Kidney tubule cell (primary cell): ENCODE data around the gene IL19.
A peak's percentile ranks its signal among the peaks of the same experiment; 100 is the strongest.

Experiments
- DNase-seq: peaks from one replicate; pipeline ENCODE4 v3.0.0-alpha.2; 2018; ENCODE audit warnings: low spot score

Gene IL19

GRCh38 chr1:206800891-206801290 lies 30.3 kb downstream of the IL19 start:
- no peak for DNase-seq

GRCh38 chr1:206801467-206801866 lies 30.9 kb downstream of the IL19 start:
- DNase-seq, result peak; percentile 11

- no peak for DNase-seq
Observed at GRCh38 chr1:206802401-206802800, 31.8 kb downstream of the IL19 start.

GRCh38 chr1:206803221-206803730 lies 32.7 kb downstream of the IL19 start:
- DNase-seq, result no peak

DNA sequence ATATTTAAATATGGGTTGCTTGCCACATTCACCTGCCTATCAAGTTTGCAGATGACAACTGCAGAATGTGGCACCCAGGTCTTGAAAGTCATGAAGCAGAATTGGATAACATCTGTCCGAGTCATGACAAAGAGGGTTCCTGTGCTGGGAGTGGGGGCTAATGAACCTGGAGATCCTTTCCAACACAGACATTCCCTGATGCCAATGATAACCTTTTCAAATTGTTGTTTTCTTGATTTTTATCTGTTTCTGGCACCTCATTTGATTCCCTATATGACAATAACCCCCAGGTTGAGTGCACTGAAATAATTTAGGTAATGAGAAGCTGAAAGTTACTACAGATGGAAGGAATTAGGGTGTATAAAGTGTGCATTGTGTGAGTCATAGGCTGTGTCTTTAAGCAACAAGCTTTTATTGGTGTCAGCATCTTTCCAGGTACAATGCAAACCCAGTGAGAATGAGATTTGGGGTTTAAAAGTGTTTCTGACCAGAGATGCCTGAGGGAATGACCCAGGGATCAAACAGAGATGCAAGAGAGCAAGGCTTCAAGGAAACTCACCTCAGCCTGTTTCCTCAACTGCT lies 33.7 kb downstream of the IL19 start:
- no peak for DNase-seq

DNA sequence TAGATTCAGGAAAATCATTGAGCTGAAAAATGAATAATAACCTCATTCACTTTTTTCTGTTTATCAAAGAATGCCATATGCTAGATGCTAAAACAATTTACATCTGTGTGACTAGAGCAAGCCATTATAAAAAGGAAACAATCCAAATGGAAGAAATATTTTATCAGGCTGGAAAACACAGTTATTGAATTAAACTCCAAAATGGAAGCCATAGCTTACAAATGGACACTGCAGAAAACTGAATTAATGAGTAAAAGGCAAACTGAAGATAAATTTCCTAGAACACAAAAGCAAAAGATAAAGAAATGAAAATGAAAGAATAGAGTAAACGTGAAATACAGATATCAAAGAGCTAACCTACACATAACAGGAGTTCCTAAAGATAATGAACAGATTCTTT lies 34.8 kb downstream of the IL19 start:
- DNase-seq, result no peak

DNA sequence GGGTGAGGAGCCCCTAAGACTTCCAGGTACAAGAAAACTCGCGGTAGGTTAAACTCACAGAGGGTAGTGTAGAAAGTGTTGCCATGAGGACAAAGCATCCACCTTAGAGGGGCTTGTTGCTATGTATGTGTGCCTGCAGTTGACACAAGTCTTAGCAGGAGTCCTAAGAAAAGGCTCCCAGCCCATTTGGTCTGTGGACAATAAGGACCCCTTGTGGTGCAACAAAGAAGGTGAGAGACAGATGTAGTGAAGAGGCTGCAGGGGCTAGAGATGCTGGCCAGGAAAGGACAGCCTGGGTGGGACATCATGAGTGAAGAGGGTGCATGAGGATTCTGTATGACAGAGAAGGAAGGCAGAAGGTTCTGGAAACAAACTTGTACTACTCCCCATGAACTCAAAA lies 38.0 kb downstream of the IL19 start:
- peak; percentile 28 for DNase-seq

DNA sequence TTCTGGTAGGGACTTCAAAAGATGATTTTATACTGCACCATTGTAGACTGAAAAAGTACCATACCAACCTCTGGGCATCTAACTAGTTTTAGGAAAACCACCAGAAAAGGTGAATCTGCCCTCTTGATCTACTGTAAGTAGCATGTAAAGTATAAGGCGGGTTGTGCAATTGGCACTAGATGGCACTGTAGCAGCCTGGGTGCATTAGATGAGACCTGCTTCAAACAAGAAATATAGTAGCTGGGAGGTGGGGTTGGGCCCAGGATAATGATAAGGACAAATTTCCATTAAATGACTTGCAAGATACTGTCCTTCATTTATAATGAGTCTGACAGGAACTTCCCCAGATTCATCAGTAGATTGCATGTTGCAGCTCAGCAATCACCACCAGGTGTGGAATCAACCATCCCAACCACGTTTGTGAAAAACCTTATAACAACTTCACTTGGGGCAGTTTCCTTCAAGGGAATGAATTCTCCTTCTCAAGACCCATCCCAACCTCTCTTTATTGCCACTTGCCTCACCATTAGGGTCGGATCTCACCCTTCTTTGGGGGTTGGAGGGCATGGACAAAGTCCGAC lies 39.0 kb downstream of the IL19 start:
- DNase-seq, result peak; percentile 39

DNA sequence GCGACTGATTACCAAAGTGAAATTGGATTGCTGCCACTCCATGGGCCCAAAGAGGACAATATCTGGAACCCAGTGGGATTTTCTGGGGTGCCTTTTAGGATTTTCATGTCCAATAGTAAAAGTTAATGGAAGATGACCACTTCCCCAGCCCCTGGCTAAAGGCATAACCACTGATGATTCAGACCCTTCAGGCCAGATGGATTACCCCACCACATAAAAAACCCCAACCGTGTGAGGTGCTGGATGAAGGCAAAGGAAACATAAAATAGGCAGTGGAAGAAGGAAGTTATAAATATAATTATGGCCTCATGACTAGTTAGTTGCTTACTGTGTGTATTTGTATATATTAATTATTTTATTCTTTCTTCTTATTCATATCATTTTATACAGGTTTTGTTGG lies 41.9 kb downstream of the IL19 start:
- DNase-seq, result no peak

- DNase-seq, result peak; percentile 78
Observed at GRCh38 chr1:206814716-206815341, 44.3 kb downstream of the IL19 start.

GRCh38 chr1:206816390-206817287 lies 46.1 kb downstream of the IL19 start:
- DNase-seq, result no peak

DNA sequence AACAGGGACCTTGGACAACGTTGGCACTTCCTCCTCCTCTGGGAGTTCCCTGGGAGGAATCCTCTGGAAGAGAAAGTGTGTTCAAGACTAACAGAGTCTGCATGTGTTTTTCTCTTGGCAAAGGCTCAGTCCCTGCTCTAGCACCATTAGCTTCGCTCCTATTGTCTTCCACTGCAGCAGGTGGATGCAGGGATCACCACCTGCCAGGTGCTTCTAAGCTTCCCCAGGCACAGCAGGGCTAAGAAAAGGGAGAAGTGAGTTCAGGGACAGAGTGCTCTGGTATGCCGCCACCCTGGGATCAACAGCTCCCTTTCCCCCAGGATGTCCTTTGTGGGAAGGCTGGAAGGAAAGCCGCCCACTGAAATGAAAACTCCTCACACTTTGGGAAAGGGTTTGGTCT lies 50.9 kb downstream of the IL19 start:
- no peak for DNase-seq

- no peak for DNase-seq
Observed at GRCh38 chr1:206823727-206824126, 53.2 kb downstream of the IL19 start.

DNA sequence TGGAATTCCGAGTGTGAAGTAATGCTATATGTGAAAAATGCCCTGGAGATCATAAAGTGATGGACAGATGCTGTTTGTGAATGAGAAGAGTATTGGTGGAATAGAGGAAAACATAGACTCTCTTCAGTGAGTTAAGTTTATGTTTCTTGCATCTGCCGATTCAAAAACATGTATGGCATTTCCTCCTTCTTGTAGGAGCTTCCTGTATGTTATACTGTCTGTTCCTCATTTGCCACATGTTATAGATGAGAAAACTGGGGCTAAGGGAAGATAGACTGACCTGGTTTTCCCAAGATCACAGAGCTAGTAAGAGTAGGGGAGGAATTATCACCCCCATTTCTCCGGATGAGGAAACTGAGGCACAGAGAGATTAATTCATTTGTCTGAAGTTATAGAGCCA lies 53.8 kb downstream of the IL19 start:
- DNase-seq, result no peak

DNA sequence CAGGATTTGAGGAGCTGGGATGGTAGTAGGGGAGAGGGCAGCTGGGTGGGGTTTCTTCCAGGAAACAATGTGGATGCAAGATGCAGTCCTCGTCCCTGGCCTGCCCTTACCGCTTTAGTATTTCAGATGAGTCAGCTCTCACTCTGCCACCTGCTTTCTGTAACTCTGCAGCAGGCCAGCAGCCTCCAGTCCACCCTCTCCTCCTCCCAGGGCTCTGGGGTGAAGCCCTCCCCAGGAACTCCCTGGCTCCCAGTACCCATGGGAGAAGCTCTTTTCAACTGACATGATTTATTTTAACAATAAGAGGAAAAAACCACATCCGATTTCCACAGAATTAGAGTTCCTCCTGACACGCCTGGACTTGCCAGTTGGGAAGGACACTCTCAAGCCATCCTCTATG lies 55.8 kb downstream of the IL19 start:
- no peak for DNase-seq

DNA sequence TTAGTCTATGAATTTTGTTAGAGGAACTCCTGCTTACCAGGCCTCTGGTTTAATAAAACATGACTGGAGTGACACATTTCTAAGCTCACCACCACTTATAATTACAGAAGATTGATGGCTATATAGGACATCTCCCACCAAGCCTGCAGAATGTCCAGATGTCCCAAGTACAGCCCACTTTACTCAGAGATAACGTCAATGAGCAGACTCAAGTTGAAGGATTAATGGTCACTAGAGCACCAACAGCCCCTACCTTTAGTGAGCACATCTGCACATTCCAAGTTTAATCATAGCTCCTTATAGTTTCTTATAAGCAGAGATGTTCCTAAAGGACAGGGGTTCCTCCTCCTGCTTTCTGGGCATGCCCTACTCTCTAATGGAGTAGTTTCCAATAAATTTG lies 57.5 kb downstream of the IL19 start:
- no peak for DNase-seq

GRCh38 chr1:206828765-206829164 lies 58.2 kb downstream of the IL19 start:
- DNase-seq, result no peak

DNA sequence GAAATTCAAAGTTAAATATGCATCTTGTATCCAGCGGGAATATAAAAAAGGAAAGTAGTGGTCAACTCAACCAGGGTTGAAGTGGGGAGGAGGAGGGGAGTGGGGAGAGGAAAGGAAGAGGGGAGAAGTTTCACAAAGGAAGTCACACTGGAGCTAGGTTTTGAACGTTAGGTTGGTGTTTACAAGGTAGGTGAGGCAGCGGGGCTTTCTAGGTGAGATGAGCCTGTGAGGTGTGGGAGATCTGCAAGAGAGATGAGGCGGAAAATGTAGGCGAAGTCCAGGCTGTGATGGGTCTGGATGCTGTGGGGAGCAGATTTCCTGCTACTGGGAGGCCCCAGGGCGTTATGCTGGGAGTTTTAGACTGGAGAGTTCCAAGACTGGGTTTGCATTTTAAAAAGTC lies 58.7 kb downstream of the IL19 start:
- DNase-seq, result no peak

DNA sequence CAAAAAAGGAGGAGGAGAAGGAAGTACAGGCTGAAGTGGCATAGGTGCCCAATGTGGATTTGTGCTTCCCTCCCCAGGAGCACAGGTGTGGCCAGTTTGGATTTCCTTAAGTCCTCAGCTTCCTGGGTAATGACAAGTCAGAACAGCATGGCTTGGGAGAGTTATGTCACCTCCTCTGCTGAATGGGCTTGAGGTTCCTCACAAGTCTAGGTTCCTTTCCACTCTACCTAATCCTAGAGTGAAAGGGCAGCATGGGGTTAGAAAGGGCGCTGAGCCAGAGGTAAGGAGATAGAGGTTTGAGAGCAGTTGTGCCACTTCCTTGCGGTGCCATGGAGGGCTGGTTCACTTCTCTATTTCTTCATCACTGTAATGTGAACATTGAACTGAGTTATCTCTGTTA lies 59.3 kb downstream of the IL19 start:
- DNase-seq, result peak; percentile 22

DNA sequence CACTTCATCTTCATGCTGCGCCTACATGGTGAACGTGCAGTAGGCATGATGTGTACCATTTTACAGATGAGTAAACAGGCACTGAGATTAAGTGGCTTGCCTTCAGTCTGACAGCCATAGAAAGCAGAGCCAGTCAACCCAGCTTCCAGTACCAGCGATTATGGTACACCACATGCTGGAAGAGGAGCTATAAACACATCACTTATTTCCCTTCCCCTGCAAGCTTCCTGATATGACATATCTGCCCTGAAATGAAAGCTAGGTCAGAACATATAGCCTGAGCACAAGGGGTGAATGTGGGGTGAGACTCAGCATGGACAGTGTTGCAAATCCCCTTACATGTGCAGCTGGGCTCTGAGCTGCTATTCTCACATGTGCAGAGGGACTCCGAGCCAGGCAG lies 61.1 kb downstream of the IL19 start:
- DNase-seq, result no peak

DNA sequence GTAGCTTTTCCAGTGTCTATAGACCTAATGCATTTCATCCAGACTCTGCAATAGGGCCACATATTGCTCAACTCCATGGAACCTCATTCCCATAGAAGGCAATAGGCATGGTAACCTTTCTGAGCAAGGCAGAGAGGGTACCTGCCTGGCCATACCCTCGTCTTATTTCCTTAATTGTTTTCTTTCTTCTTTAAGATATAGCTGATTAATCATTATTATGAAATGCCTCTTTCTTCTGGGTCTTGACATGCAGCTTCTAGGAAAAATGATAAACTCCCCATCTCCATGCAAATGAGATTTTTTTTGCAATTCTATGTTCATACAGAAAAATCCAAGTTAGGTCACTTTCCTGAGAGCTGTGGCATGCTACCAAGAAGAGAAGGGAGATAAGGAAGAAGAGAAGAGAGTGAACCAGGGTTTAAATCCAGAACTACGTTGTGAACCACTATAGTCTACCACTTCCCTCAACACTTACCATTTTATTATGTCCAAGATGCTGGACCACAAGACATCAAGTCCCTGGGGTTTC lies 61.8 kb downstream of the IL19 start:
- DNase-seq, result no peak

DNA sequence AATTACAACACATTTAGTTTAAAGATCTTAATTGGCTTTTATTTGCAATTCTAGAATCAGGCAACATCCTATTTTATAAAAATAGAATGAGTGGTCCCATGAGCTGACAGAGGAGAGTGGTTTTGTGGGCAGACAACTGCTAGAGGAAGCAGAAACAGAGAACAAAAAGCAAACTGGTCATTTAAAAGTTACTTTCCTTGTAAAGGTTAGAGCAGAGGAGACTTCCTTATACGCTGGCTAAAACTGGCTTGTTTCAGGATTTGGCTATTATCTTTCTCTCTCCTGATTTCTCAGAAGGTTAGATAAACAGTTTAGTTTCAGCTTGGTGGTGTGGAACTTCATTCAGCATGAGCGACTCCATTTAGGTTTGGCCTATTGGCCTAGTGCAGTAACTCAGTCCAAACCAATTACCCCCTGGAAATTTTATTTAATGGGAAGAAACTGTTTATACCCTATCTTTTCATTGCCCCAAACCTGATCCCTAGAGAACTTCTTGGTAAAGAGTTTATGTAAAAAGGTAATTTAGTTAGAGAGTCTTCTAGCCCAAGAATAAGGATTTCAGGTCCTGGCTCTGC lies 62.6 kb downstream of the IL19 start:
- no peak for DNase-seq
